Smooth muscle cell (in vitro differentiated cells): ENCODE data around the gene GSN. TPM values are rescaled to one million over a fixed set of nuclear protein-coding genes. Genes with fewer than 3 reads are reported as not detected.

Experiments used
- DNase-seq: peaks from one replicate; lab custom pipeline; 2025; ENCODE audit not compliant: unreplicated experiment; lab: John Stamatoyannopoulos, UW
- H2AFZ ChIP-seq: fragments of 200-600 bp; sonication (generic); 2 replicates; pipeline ENCODE4 v1.6.0; 2016; ENCODE audit warnings: antibody characterized with exemption, low read depth, mild to moderate bottlenecking
- H3F3A ChIP-seq: fragments of 200-600 bp; sonication (generic); 2 replicates; pipeline ENCODE4 v1.6.0; 2017; ENCODE audit warnings: antibody characterized with exemption, low read depth
- H3K27ac ChIP-seq: fragments of 200-600 bp; sonication (generic); 2 replicates; pipeline ENCODE4 v1.5.1; 2016; ENCODE audit warnings: low read depth, mild to moderate bottlenecking
- H3K27me3 ChIP-seq: fragments of 200-600 bp; sonication (generic); 2 replicates; pipeline ENCODE4 v1.6.1; 2016; ENCODE audit warnings: low read depth, mild to moderate bottlenecking
- H3K36me3 ChIP-seq: fragments of 200-600 bp; sonication (generic); 2 replicates; pipeline ENCODE4 v1.5.1; 2016; ENCODE audit warnings: low read depth
- H3K4me1 ChIP-seq: fragments of 200-600 bp; sonication (generic); 2 replicates; pipeline ENCODE4 v1.5.1; 2016; ENCODE audit warnings: low read depth
- H3K4me2 ChIP-seq: fragments of 200-600 bp; sonication (generic); 2 replicates; pipeline ENCODE4 v1.6.0; 2016; ENCODE audit warnings: mild to moderate bottlenecking
- H3K4me3 ChIP-seq: fragments of 200-600 bp; sonication (generic); 2 replicates; pipeline ENCODE4 v1.5.1; 2016; ENCODE audit warnings: mild to moderate bottlenecking
- H3K79me2 ChIP-seq: fragments of 200-600 bp; sonication (generic); 2 replicates; pipeline ENCODE4 v1.6.0; 2016; ENCODE audit warnings: low read depth, mild to moderate bottlenecking
- H3K9ac ChIP-seq: fragments of 200-600 bp; sonication (generic); 2 replicates; pipeline ENCODE4 v1.6.0; 2016; ENCODE audit warnings: low read depth
- H3K9me3 ChIP-seq: fragments of 200-600 bp; sonication (generic); replicated peaks from 2 replicates; pipeline ENCODE4 v1.5.1; 2016; ENCODE audit warnings: low read depth
- H4K20me1 ChIP-seq: fragments of 200-600 bp; sonication (generic); 2 replicates; pipeline ENCODE4 v1.6.0; 2016; ENCODE audit warnings: low read depth
- CTCF ChIP-seq: fragments of 200-600 bp; sonication (generic); IDR thresholded peaks from 2 replicates; pipeline ENCODE4 v1.5.1; 2017; ENCODE audit warnings: borderline replicate concordance, mild to moderate bottlenecking, antibody characterized with exemption; ENCODE audit not compliant: insufficient read depth, poor library complexity, severe bottlenecking
- WGBS: methylation state at CpG from one replicate; pipeline ENCODE4 v1.1.7; 2016; ENCODE audit warnings: low lambda C conversion rate; 5-methylcytosine and 5-hydroxymethylcytosine counted together
- polyA plus RNA-seq: library from polyadenylated mRNA; unstranded; fragments of >200 nt; fragmentation: Nextera tagmentation; extraction: Ambion mirVana; gene quantifications from 2 replicates; pipeline ENCODE4 v1.2.1, GENCODE V29; 2016
- total RNA-seq: library from RNA; depleted of rRNA; stranded (reverse); fragments of >200 nt; gene quantifications from 2 replicates; pipeline ENCODE4 v1.2.3, GENCODE V29; 2014

GSN gene
- total and polyA plus RNA-seq, 2 experiments from 2014 or later: 337 to 685 TPM

- Histone ChIP-seq H3K36me3 (no peaks in the 10 kb centered on the region), H4K20me1 (no peaks in the 10 kb centered on the region), H3K27me3 (no peaks in the 10 kb centered on the region), H3K4me1 (peaks cover 30% of the 10 kb centered on the region), H3K27ac (peak overlapping the region; percentile 29), H2AFZ (no peak overlapping the region), H3K9me3 (no peaks in the 10 kb centered on the region), H3F3A (peaks cover 39% of the 10 kb centered on the region), H3K4me2 (no peak overlapping the region), H3K79me2 (no peaks in the 10 kb centered on the region), H3K9ac (no peak overlapping the region), H3K4me3 (no peak overlapping the region)
- DNase-seq: no peak
- TF ChIP-seq CTCF: no peak
- 32% methylated on average over 4 of the region's 4 CpGs for whole genome bisulfite sequencing
Observed at GRCh38 chr9:121259498-121259897, 8.5 kb upstream of the GSN start.

DNA sequence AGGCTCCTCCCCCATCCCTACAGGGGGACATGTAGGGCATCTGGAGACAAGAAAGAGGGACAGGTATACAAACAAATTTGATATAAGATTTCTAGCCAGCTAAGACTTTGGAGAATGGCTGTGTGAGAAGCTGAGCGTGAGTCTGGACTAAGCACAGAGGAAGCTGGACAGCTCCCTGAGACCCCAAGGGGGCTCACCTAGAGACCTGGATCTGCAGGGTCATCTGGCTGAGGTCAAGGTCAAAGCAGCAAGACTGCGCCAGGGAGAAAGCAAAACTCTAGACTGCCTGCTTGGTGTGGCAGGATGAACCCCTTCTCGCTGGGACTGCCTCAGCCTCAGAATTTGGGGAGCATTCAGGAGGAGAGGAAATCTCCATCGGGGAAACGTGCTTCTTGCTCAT is 8.0 kb upstream of the GSN start:
- 92% methylated on average over 5 of the region's 5 CpGs for WGBS
- H3K9ac ChIP-seq: no peak overlapping the region
- H3F3A ChIP-seq: peaks cover 39% of the 10 kb centered on the region

GRCh38 chr9:121260457-121261106 is 7.4 kb upstream of the GSN start:
- no peak for DNase-seq
- 43% methylated on average over 6 of the region's 6 CpGs for WGBS
- H3K27me3 ChIP-seq: no peaks in the 10 kb centered on the region
- H3K79me2 ChIP-seq: no peaks in the 10 kb centered on the region
- H3K4me2 ChIP-seq: peak overlapping the region; percentile 44
- H3F3A ChIP-seq: peaks cover 39% of the 10 kb centered on the region
- H4K20me1 ChIP-seq: no peaks in the 10 kb centered on the region
- peaks cover 30% of the 10 kb centered on the region for H3K4me1 ChIP-seq
- H3K27ac ChIP-seq: peak overlapping the region; percentile 58
- TF ChIP-seq CTCF: no peak
- no peak overlapping the region for H3K4me3 ChIP-seq
- no peaks in the 10 kb centered on the region for H3K9me3 ChIP-seq
- no peak overlapping the region for H2AFZ ChIP-seq
- no peaks in the 10 kb centered on the region for H3K36me3 ChIP-seq
- no peak overlapping the region for H3K9ac ChIP-seq

More for the DNA sequence above, 8.0 kb upstream of the GSN start:
- Histone ChIP-seq H3K27ac (peak overlapping the region; percentile 29), H3K79me2 (no peaks in the 10 kb centered on the region), H2AFZ (no peak overlapping the region), H3K4me2 (no peak overlapping the region), H3K36me3 (no peaks in the 10 kb centered on the region), H3K9me3 (no peaks in the 10 kb centered on the region), H3K27me3 (no peaks in the 10 kb centered on the region), H4K20me1 (no peaks in the 10 kb centered on the region), H3K4me3 (no peak overlapping the region), H3K4me1 (peaks cover 30% of the 10 kb centered on the region)
- no peak for DNase-seq
- no peak for TF ChIP-seq CTCF

DNA sequence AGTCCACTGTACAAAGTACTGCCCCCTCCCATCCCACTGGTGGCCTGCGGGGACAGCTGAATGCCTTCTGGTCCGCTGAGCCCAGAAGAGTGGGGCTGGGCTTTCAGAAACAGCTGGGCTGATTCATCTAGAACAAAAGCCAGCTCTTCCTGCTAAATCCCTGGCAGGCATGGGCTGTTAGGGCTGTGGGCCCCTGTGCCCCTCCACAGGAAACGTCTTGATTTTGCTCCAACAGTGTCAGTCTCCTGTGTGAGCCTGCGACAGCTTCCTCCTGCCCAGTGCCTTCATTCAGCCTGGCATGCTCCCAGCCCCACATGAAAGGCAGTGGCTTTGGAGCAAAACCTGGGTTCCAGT is 6.9 kb upstream of the GSN start:
- no peak for TF ChIP-seq CTCF
- H3K4me2 ChIP-seq: peak overlapping the region; percentile 44
- 2% methylated on average over 4 of the region's 4 CpGs for WGBS

More for the DNA sequence above, 6.9 kb upstream of the GSN start:
- no peaks in the 10 kb centered on the region for H3K9me3 ChIP-seq
- H3F3A ChIP-seq: peaks cover 39% of the 10 kb centered on the region
- H3K4me1 ChIP-seq: peaks cover 30% of the 10 kb centered on the region
- DNase-seq: no peak
- H3K9ac ChIP-seq: no peak overlapping the region
- no peaks in the 10 kb centered on the region for H3K36me3 ChIP-seq
- no peaks in the 10 kb centered on the region for H3K27me3 ChIP-seq
- H3K27ac ChIP-seq: peak overlapping the region; percentile 58
- no peak overlapping the region for H3K4me3 ChIP-seq
- H2AFZ ChIP-seq: no peak overlapping the region
- no peaks in the 10 kb centered on the region for H3K79me2 ChIP-seq
- H4K20me1 ChIP-seq: no peaks in the 10 kb centered on the region
